Measurements from ENCODE around the gene TEKTIP1.

- no peak for TF ChIP-seq CREM (IDR thresholded peaks at IDR 0.05; ENCODE audit: low read depth)
- TF ChIP-seq CTCF (IDR thresholded peaks at IDR 0.05 in 2 of 3, conservative IDR thresholded peaks at IDR 0.05 in 1 of 3; ENCODE audit: insufficient read depth in 2 of 3, low read depth in 1 of 3, low read length in 3 of 3): peak; percentile 55 to 64 (median 62)
- TF ChIP-seq PRPF4 (IDR thresholded peaks at IDR 0.05; ENCODE audit: insufficient read depth, low read depth, low read length, poor library complexity, severe bottlenecking): no peak
- TF ChIP-seq MEF2A (IDR thresholded peaks at IDR 0.05; ENCODE audit: control insufficient read depth, low read depth, low read length): no peak
Measured at GRCh38 chr19:3575260-3575741, 36.3 kb downstream of the TEKTIP1 start.

All from K562 (cell line).